Esophagus squamous epithelium (tissue), 5 donors: ENCODE data around the gene SS18L1. TPM values are rescaled to one million over a fixed set of nuclear protein-coding genes. Genes with fewer than 3 reads are reported as not detected.

Source experiments
- DNase-seq: peaks from one replicate; lab custom pipeline; 2025; lab: John Stamatoyannopoulos, UW
- H3K27ac ChIP-seq, 4 donors: fragments of 200-600 bp; sonication (generic); one replicate each; pipeline ENCODE4 v1.5.1; 2016 to 2019; ENCODE audit warnings: mild to moderate bottlenecking in 1 of 4
- H3K27me3 ChIP-seq, 4 donors: fragments of 200-600 bp; sonication (generic); 1 replicate in 3 of 4; 2 replicates in 1 of 4; pipeline versions ENCODE4 v1.5.1 to v1.6.0; 2017 to 2021; ENCODE audit warnings: antibody characterized with exemption in 1 of 4
- H3K36me3 ChIP-seq, 3 donors: fragments of 200-600 bp; sonication (generic); one replicate each; pipeline ENCODE4 v1.5.1; 2016 to 2019
- H3K4me1 ChIP-seq, 3 donors: fragments of 200-600 bp; sonication (generic); one replicate each; pipeline ENCODE4 v1.5.1; 2017 to 2019
- H3K4me3 ChIP-seq, 4 donors: fragments of 200-600 bp; sonication (generic); 1 replicate in 3 of 4; 2 replicates in 1 of 4; pipeline ENCODE4 v1.5.1; 2016 to 2019; ENCODE audit warnings: mild to moderate bottlenecking in 2 of 4, moderate library complexity in 1 of 4
- H3K9me3 ChIP-seq, 3 donors: fragments of 200-600 bp; sonication (generic); one replicate each; pipeline ENCODE4 v1.5.1; 2016 to 2019
- POLR2A ChIP-seq, 4 donors: fragments of 450-650 bp; IDR thresholded peaks; one replicate each; pipeline ENCODE4 v1.6.1; 2017; ENCODE audit warnings: antibody characterized with exemption in 4 of 4, mild to moderate bottlenecking in 4 of 4, moderate library complexity in 3 of 4
- WGBS, 2 donors: methylation state at CpG; one replicate each; pipeline ENCODE4 v1.1.5; 2018; 5-methylcytosine and 5-hydroxymethylcytosine counted together
- intact Hi-C: fragments of 100-400 bp; cut with DNase I; formaldehyde crosslinking; loops from one replicate; pipeline ENCODE4 v1.15.0; 2022
- total RNA-seq, 4 donors: library from RNA; depleted of rRNA; stranded (reverse); fragments of >200 nt; gene quantifications; one replicate each; pipeline ENCODE4 v1.1.0, GENCODE V29; 2016
- TF ChIP-seq, protein P1 (sequence below), 6 experiments: fragments of 450-650 bp in 4 of 6; fragments of 200-600 bp in 2 of 6; sonication (generic) in 2 of 6; IDR thresholded peaks; one replicate each; pipeline ENCODE4 v1.5.1; 2016 to 2019; ENCODE audit warnings: antibody characterized with exemption in 6 of 6, mild to moderate bottlenecking in 4 of 6, moderate library complexity in 4 of 6
- donor health status: DM: yes; HTN: yes; CAD: no.

The SS18L1 gene
- total RNA-seq, 4 donors from 2014 or later, result 7.8 to 24.5 (median 15.0) TPM

DNA sequence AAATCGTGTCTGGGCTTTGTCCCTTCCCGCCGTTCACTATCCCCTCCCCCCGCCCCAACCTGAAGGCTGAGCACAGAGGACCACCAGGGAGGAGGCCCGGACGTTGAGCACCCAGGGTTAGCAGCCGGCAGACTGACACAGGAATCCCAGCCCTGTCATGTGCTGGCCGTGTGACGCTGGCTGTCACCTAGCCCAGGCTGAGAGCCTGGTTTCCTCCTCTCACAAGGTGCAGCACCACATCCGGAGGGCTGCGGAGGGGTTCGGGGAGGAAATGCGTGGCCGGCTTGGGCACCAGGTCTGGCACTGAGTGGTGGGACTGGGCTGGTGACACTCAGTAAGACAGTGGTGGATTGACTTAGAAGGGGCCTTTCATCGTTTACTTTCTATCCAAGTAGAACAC is 25.9 kb upstream of the SS18L1 start:
- TF ChIP-seq, protein P1, sequence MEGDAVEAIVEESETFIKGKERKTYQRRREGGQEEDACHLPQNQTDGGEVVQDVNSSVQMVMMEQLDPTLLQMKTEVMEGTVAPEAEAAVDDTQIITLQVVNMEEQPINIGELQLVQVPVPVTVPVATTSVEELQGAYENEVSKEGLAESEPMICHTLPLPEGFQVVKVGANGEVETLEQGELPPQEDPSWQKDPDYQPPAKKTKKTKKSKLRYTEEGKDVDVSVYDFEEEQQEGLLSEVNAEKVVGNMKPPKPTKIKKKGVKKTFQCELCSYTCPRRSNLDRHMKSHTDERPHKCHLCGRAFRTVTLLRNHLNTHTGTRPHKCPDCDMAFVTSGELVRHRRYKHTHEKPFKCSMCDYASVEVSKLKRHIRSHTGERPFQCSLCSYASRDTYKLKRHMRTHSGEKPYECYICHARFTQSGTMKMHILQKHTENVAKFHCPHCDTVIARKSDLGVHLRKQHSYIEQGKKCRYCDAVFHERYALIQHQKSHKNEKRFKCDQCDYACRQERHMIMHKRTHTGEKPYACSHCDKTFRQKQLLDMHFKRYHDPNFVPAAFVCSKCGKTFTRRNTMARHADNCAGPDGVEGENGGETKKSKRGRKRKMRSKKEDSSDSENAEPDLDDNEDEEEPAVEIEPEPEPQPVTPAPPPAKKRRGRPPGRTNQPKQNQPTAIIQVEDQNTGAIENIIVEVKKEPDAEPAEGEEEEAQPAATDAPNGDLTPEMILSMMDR (IDR thresholded peaks at IDR 0.05), result no peak
- no peak for TF ChIP-seq POLR2A (IDR thresholded peaks at IDR 0.05)
- intact Hi-C loops, result loop anchor here (5.0 kb wide), 1 partner anchor 40 kb away; no protein-coding TSS in a partner anchor
- Histone ChIP-seq H3K36me3 (no peaks in the 10 kb centered on the region), H3K9me3 (peaks cover 0 to 13% (median 2%) of the 10 kb centered on the region in 3 donors), H3K4me3 (no peak overlapping the region), H3K27me3 (peaks cover 0 to 71% (median 0%) of the 10 kb centered on the region in 4 donors), H3K27ac (no peak overlapping the region), H3K4me1 (peaks cover 0 to 10% (median 3%) of the 10 kb centered on the region in 3 donors)
- DNase-seq, result no peak
- WGBS, 2 donors, result 32 to 42% methylated on average over 5 of the region's 15 CpGs

DNA sequence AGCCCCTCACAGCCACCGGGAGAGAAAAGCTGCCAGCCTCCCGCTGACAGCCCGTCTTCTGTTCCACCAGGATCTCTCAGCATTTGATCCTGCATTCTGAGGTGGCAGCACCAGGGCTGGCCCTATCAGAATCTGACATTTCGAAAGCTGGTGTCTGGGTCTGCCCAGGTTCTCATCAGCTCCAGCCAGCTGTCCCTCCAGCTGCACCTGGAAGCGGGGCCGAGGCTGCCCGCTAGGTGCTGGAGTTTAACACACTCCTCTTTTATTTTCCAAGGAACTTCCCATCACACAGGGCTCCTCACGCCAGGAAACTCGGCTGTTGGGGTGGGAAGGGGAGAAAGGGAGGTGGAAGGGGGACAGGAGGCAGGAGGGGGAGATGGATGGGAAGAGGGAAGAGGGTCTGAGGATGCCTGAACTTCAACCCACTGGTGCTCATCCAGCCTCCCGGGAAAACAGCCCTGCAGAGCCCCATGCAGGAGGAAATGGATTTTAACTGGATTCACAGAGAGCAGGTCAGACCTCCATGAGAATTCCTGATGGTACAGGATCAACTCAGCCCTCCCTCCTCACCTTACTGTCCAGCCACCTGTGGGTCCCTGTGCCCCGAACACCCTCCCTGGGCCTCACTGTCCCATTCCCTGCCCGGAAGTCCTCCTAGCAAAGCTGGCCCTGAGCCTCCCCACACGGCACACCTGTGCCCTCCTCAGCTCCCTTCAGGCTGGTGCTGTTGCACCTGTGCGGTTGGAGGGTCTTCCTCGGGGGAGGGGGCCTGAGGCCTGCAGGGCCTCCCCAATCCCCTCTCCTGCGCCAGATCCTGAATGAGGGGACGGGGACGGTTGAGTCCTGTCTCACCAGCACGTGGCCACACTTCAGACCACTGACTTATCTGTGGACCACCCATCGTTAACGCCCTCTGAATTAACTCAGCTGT is 25.2 kb upstream of the SS18L1 start:
- intact Hi-C loops, result loop anchor here (5.0 kb wide), 1 partner anchor 41 kb away; no protein-coding TSS in a partner anchor
- Histone ChIP-seq H3K36me3 (no peaks in the 10 kb centered on the region), H3K9me3 (peaks cover 0 to 6% (median 0%) of the 10 kb centered on the region in 3 donors), H3K27ac (no peak overlapping the region), H3K27me3 (peaks cover 0 to 64% (median 0%) of the 10 kb centered on the region in 4 donors), H3K4me3 (no peak overlapping the region), H3K4me1 (peaks cover 5 to 16% (median 5%) of the 10 kb centered on the region in 3 donors)
- 51 to 58% methylated on average over 7 to 10 of the region's 21 CpGs for WGBS, 2 donors
- DNase-seq, result no peak
- no peak for TF ChIP-seq POLR2A (IDR thresholded peaks at IDR 0.05)
- TF ChIP-seq, protein P1 (IDR thresholded peaks at IDR 0.05), result no peak

DNA sequence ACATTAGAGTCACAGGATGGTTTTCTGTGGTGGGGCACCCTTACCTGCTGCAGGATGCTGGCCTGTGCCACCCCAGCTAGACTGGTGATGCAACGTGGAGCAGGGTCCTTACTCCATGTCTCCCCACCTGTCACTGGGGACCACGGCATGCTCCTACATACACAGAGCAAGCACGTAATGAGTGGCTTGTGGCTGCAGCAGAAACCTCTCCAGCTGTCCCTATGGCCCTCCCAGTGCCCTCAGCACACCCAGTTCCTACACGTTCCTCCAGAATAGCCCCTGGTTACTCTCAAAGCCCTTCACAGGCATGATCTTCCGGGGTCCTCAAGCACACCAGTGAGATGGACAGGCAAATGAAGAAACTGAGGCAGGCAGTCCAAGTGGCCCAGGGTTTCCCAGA is 24.5 kb upstream of the SS18L1 start:
- Histone ChIP-seq H3K9me3 (no peaks in the 10 kb centered on the region), H3K27me3 (peaks cover 0 to 57% (median 0%) of the 10 kb centered on the region in 4 donors), H3K36me3 (peaks cover 0 to 4% (median 0%) of the 10 kb centered on the region in 3 donors), H3K4me1 (peaks cover 12 to 24% (median 12%) of the 10 kb centered on the region in 3 donors), H3K4me3 (no peak overlapping the region), H3K27ac (no peak overlapping the region)
- TF ChIP-seq POLR2A (IDR thresholded peaks at IDR 0.05), result no peak
- TF ChIP-seq, protein P1 (IDR thresholded peaks at IDR 0.05), result no peak
- no peak for DNase-seq
- intact Hi-C loops, result loop anchor here (5.0 kb wide), 1 partner anchor 42 kb away; no protein-coding TSS in a partner anchor
- 71% methylated on average over 2 of the region's 5 CpGs; no CpG with 5 or more reads in 1 of the 2 donors for WGBS, 2 donors

DNA sequence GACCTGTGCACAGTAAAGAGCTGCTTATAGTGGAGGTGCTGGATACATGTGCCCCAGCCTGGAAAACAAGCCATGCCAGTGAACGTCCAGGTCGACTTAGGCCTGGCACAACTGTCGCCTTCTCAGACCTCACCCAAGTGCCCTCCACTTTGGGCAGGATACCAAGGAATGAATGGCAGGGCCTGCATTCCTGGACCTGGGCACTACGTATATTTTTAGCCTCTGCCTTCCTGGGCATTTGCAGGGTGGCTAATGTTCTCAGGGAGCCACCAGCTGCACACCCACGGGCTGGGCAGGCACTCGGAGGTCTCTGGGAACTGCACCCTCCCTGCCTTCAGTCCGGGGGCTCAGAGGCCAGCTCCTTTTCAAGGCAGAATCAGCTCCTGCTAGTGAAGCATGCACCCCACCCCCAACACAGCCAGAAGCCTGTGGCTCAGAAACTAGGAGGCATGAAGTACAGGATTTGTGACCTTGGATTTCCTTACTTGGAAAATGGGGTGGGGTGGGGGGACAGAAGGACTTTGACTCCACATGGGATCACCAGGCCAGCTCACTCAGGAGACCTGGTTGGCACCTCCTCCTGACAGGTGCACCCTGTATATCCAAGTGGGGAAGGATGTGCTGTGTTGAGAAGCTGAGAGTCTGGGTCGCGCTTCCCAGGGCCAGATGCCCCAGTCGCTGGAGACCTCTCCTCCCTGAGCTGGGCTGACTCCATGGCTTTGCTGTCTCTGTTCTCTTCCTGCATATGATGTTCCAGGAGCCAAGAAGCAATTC is 23.8 kb upstream of the SS18L1 start:
- no peak for DNase-seq
- H3K9me3 ChIP-seq, result no peaks in the 10 kb centered on the region
- TF ChIP-seq, protein P1 (IDR thresholded peaks at IDR 0.05), result no peak
- peaks cover 13 to 30% (median 14%) of the 10 kb centered on the region in 3 donors for H3K4me1 ChIP-seq
- H3K27me3 ChIP-seq, result peaks cover 0 to 50% (median 0%) of the 10 kb centered on the region in 4 donors
- no peak overlapping the region for H3K27ac ChIP-seq
- peaks cover 0 to 11% (median 0%) of the 10 kb centered on the region in 3 donors for H3K36me3 ChIP-seq
- intact Hi-C loops, result loop anchor here (5.0 kb wide), 2 partner anchors 42 to 52 kb away; partner anchors contain the start of gene TAF4
- no peak overlapping the region for H3K4me3 ChIP-seq
- WGBS, 2 donors, result 81 to 83% methylated on average over 7 of the region's 10 CpGs
